CD4-positive, alpha-beta T cell treated with Interleukin-17A for 4 hours (primary cell): Measurements from ENCODE around the gene MSMO1.
A peak's percentile ranks its signal among the peaks of the same experiment; 100 is the strongest.
"Not testable (repeated sequence)": the region's sequence is repeated elsewhere in the genome, so short reads cannot be mapped to it uniquely, and the experiment has no call there.

Experiments
- DNase-seq: peaks from one replicate; pipeline ENCODE4 v3.0.0-alpha.2; 2020; ENCODE audit warnings: mixed read lengths

MSMO1 gene

GRCh38 chr4:165324918-165325304 is 2.6 kb upstream of the MSMO1 start:
- DNase-seq, result no peak

- DNase-seq, result no peak
Observed at GRCh38 chr4:165325732-165326512, 1.5 kb upstream of the MSMO1 start.

GRCh38 chr4:165326831-165327210 is 648 bp upstream of the MSMO1 start:
- DNase-seq, result peak; percentile 46

- peak; percentile 6 for DNase-seq
Observed at GRCh38 chr4:165328101-165328425, 594 bp downstream of the MSMO1 start.

- DNase-seq, result no peak
Observed at GRCh38 chr4:165328708-165329107, 1.2 kb downstream of the MSMO1 start.

GRCh38 chr4:165330071-165330470 is 2.6 kb downstream of the MSMO1 start:
- no peak for DNase-seq

- DNase-seq, result no peak
Observed at GRCh38 chr4:165330666-165331065, 3.2 kb downstream of the MSMO1 start.

GRCh38 chr4:165331359-165331758 is 3.9 kb downstream of the MSMO1 start:
- DNase-seq, result no peak

GRCh38 chr4:165331823-165332222 is 4.4 kb downstream of the MSMO1 start:
- DNase-seq, result no peak

GRCh38 chr4:165332502-165332901 is 5.0 kb downstream of the MSMO1 start:
- DNase-seq, result no peak

- DNase-seq, result no peak
Observed at GRCh38 chr4:165335163-165335703, 7.8 kb downstream of the MSMO1 start.

GRCh38 chr4:165336743-165337142 is 9.3 kb downstream of the MSMO1 start:
- no peak for DNase-seq

GRCh38 chr4:165342340-165342739 is 14.9 kb downstream of the MSMO1 start:
- not testable (repeated sequence) for DNase-seq

- peak; percentile 38 for DNase-seq
Observed at GRCh38 chr4:165343353-165344191, 16.1 kb downstream of the MSMO1 start.

GRCh38 chr4:165345666-165346417 is 18.4 kb downstream of the MSMO1 start:
- DNase-seq, result no peak

GRCh38 chr4:165347647-165348569 is 20.4 kb downstream of the MSMO1 start:
- DNase-seq, result no peak

- no peak for DNase-seq
Observed at GRCh38 chr4:165351359-165352130, 24.1 kb downstream of the MSMO1 start.

GRCh38 chr4:165355900-165356300 is 28.4 kb downstream of the MSMO1 start:
- DNase-seq, result no peak

GRCh38 chr4:165359506-165359905 is 32.0 kb downstream of the MSMO1 start:
- DNase-seq, result no peak

- no peak for DNase-seq
Observed at GRCh38 chr4:165360041-165360695, 32.7 kb downstream of the MSMO1 start.
